HG03469 (cell line): ENCODE results near the gene MICALL1.

ENCODE experiments used
- ATAC-seq: cut with Tn5 transposase; IDR thresholded peaks from one replicate; pipeline ENCODE4 v1.9.1; 2021; ENCODE audit warnings: mild to moderate bottlenecking, moderate library complexity, moderate number of reproducible peaks; ENCODE audit not compliant: unreplicated experiment

MICALL1 gene

GRCh38 chr22:37906364-37907008 lies 389 bp downstream of the MICALL1 start:
- ATAC-seq, result no peak

GRCh38 chr22:37907036-37907954 lies 1.2 kb downstream of the MICALL1 start:
- no peak for ATAC-seq

GRCh38 chr22:37909766-37910165 lies 3.7 kb downstream of the MICALL1 start:
- ATAC-seq, result no peak

GRCh38 chr22:37910890-37911672 lies 5.0 kb downstream of the MICALL1 start:
- no peak for ATAC-seq

- no peak for ATAC-seq
Measured at GRCh38 chr22:37911697-37912096, 5.6 kb downstream of the MICALL1 start.

- no peak for ATAC-seq
Measured at GRCh38 chr22:37912171-37912570, 6.1 kb downstream of the MICALL1 start.

- ATAC-seq, result no peak
Measured at GRCh38 chr22:37913233-37913721, 7.2 kb downstream of the MICALL1 start.

- ATAC-seq, result no peak
Measured at GRCh38 chr22:37916311-37916710, 10.2 kb downstream of the MICALL1 start.

- ATAC-seq, result no peak
Measured at GRCh38 chr22:37917874-37918548, 11.9 kb downstream of the MICALL1 start.

GRCh38 chr22:37918580-37919270 lies 12.6 kb downstream of the MICALL1 start:
- no peak for ATAC-seq

- no peak for ATAC-seq
Measured at GRCh38 chr22:37920126-37920525, 14.0 kb downstream of the MICALL1 start.

- no peak for ATAC-seq
Measured at GRCh38 chr22:37922191-37922590, 16.1 kb downstream of the MICALL1 start.

GRCh38 chr22:37923927-37924326 lies 17.8 kb downstream of the MICALL1 start:
- ATAC-seq, result no peak

GRCh38 chr22:37924386-37925065 lies 18.4 kb downstream of the MICALL1 start:
- no peak for ATAC-seq

- no peak for ATAC-seq
Measured at GRCh38 chr22:37925330-37925729, 19.2 kb downstream of the MICALL1 start.

GRCh38 chr22:37925767-37926166 lies 19.7 kb downstream of the MICALL1 start:
- no peak for ATAC-seq

- no peak for ATAC-seq
Measured at GRCh38 chr22:37926358-37926757, 20.3 kb downstream of the MICALL1 start.

GRCh38 chr22:37926771-37927636 lies 20.9 kb downstream of the MICALL1 start:
- no peak for ATAC-seq

- ATAC-seq, result no peak
Measured at GRCh38 chr22:37927637-37927936, 21.5 kb downstream of the MICALL1 start.
